GM21515 (cell line): Measurements from ENCODE around the gene ARID3B.
A peak's percentile ranks its signal among the peaks of the same experiment; 100 is the strongest.
"Not testable (repeated sequence)": the region's sequence is repeated elsewhere in the genome, so short reads cannot be mapped to it uniquely, and the experiment has no call there.

Experiments used
- ATAC-seq: cut with Tn5 transposase; IDR thresholded peaks from one replicate; pipeline ENCODE4 v1.9.1; 2021; ENCODE audit not compliant: unreplicated experiment

ARID3B gene

DNA sequence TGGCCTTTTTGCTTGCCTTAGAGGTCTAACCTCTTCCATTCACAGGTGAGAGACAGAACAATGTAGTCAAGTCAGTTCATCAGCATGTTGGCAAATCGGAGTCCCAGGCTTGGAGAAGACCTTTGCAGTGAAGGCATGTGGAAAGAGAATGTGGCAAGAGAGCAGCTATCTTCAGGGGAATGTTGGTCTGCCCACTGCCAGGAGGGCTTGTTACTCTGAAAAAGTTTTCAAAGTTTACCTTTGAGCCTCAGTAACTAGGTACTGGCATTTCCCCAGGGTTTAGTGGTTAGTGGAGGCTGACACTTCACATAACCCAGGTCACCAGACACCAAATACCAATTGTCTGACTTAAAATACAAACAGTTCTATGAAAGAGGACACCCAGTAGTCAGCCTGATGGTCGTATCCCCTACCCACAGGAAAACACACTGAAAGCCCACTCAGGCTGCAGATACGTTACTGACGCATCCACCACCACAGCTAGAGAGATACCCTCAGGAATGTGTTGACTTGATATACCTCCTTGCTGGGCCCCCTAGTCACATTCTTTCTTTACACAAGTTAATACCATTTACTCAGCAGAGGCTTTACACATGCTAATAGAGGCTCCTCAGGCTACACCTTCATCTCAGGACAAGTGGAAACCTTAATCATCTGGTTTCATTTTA, 9.7 kb upstream of the ARID3B start:
- no peak for ATAC-seq

DNA sequence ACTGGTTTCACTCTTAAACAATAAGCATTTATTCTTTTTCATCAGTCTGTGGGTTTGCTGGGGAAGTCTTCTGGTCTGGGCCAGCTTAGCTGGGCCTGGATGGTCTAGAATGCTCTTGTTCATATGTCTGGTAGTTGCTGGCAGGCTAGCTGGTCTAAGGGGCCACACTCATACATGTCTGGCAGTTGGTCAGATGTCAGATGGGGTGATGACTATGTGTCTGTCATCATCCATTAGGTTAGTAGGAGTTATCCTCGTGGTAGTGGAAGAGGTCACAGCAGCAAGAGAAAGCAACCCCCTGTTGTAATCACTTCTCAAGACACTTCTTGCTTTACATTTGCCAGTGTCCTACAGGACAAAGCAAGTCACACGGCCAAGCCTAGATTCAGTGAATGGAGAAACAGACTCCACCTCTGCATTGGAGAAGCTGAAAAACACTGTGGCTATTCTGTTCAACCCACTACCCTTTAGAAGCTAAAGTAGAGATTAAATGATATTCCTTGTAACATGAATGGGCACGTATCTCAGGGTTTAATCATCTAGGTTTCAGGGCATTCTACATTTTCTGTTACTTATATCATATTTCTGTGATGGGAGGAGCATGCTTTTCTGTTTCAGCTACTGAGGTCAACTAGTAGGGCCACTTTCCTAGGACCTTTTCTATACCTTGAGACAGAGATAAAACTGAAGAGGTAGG, 5.5 kb upstream of the ARID3B start:
- no peak for ATAC-seq

DNA sequence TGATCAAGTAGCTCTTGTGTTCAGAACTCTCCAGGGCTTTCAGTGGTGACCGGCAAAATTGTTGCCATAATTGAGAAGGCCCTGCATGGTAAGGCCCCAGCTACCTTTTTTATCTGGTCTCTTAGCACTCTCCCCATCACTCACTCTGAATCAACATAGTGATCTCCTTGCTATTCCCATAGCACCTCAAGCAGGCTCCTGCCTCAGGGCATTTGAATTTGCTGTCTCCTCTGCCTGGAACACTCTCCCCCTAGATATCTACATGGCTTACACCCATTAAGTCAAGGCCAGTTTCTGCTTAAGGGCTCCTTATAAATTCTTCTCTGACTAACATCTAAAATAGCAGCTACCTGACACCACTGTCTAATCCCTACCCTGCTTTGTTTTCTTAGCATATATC, 3.3 kb upstream of the ARID3B start:
- no peak for ATAC-seq

DNA sequence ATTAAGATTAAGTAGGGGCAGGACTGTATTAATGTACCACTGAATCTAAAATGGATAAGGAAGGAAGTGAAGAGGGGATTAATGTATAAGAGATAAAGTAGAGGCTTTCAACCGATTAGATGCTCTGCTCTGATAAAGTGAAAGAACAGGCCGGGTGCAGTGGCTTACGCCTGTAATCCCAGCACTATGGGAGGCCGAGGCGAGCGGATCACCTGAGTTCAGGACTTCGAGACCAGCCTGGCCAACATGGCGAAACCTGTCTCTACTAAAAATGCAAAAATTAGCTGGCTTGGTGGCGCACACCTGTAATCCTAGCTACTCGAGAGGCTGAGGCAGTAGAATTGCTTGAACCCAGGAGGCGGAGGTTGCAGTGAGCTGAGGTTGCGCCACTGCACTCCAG, 1.5 kb upstream of the ARID3B start:
- ATAC-seq, result not testable (repeated sequence)

DNA sequence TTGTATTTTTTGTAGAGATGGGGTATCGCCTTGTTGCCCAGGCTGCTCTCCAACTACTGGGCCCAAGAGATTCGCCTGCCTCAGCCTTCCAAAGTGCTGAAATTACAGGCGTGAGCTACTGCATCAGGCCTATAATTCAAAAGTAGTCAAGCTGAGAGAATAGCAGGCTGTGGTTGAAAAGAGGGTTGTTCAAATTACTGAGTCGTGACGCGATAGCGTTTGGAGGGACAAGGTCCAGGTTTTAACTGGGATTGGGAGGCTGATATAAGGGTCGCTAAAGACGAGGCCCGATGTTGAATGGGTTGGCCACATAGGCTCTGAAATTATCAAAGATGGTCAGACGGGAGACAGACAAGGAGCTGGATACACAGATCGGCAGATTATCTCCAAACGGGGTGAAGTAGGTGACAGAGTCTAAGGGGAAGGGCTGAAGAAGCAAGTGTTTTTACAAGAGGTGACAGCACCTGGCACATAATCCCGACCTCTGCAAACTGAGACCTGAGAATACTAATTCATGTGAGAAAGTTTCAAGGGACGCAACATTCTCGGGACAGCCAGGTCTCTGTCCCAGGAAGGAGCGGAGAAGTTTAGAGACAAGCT, 759 bp upstream of the ARID3B start:
- peak; percentile 3 for ATAC-seq

DNA sequence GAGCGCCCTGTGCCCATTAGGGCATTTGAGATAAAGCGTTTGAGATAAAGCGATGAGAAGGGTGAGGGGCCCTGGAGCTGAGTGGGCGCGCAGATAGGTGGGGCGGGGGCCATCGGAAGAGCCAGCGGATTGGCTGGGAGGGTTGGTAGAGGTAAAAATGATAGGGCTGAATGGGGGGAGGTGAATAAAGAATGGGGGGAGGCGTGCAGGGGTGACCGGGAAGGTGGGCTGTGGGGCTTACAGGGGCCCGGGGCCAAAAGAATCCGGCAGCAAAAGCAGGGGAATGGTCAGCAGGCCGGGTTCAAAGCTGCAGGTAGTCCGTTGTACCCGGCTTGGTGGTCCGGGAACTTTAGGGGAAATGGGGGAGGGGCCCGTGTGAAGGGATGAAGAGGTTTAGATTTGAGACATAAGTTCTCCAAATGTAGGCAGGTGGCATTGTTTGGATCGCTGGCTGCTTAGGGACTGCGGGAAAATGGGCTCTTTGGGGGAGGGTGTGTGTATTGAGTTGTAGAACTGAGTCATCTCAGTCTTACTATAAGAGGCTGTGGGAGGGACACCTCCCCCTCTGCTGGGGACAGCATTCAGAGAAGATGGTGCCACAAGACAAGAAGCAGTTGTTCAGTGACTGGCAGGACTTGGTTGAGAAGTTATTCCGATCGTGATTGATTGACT, 610 bp downstream of the ARID3B start:
- ATAC-seq, result no peak

DNA sequence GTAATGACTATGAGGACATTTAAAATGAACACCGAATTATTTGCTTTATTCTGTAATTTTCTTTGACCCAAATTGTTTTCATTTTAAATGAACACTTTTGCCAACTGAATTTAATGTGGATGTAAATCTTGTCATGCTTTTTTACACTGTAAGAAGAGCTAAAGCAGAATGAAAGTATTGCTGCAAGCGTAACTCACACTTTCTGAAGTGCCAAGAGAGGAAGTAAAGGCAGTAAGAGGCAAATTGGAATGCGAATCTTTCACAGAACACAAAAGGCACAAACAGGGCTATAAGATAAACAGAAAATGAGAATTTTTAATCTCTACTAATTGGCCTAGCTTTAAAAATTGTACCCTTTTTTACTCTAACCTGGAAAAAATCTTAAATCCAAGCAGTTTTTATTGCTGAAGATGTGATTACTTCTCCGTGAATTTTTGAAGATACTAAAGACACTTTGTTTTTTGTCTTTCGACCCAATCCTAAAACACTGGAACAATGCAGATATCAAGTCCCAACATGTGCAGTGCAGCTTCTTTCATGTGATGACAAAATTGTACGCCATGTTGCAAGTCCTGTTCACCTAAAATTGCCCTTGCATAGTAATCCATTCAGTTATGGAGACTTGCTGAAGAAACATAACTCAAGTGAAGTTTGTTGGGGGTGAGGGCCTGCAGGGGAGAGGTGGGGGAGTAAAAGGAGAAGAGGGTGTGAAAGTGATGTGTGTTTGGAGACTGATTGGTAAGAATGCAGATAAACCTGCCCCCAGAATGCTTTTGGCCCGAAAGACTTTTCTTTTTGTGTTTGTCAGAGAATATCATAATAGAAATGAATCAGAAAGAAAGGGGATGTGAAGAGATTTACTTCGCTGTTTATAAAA, 1.4 kb downstream of the ARID3B start:
- ATAC-seq, result no peak

DNA sequence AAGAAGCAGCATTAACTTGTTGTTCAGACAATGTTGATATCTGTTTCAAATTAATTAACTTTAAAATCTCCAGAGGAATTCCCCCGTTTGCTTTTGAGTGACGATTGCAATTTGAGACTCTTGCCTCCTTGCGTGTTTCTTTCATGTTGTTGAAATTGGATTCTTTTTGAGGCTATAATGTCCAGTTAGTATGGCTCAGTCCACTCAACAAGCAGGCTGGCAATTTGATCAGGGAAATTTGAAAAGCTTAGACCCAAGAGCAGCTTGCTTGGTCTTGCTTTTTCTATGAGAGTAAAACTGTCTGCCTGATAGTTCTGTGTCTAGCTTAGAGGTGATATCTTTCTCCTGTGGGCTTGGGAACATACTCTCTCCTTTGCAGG, 2.0 kb downstream of the ARID3B start:
- no peak for ATAC-seq

DNA sequence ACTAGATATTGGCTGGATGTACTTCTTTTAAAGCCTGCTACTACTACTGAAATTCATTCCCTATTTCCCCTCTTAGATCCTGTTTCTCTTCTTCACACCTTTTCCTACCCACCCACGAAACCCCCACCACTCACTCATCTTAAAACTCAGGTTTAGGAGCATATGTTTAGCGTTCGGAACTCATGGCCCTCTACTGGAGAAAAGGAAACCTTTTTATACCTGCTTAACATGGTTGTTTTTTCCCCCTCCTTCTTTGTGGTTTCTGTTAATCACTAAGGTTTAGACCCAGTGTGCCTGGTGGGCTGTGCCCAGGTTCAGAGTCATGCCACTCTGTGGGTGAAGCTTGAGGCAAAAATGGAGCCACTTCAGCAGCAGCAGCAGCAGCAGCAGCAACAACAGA, 2.6 kb downstream of the ARID3B start:
- ATAC-seq, result no peak

DNA sequence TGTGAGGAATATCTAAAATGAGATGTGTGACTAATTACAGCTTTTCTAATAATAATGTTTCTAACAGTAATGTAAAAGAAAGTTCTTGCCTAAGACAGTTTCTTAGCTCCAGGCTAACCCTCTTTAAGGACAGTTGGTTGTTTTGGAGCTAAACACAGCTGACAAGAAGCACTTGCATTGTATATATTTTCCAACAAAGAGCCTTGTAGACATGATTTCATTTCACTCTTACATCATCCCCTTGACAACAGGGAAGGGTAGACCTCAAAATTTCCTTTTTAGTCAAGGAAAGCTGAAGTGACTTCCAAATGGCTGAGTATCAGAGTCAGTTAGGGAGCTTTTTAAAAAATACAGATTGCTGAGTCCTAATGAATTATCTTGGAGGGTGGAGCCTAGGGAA, 4.1 kb downstream of the ARID3B start:
- no peak for ATAC-seq

DNA sequence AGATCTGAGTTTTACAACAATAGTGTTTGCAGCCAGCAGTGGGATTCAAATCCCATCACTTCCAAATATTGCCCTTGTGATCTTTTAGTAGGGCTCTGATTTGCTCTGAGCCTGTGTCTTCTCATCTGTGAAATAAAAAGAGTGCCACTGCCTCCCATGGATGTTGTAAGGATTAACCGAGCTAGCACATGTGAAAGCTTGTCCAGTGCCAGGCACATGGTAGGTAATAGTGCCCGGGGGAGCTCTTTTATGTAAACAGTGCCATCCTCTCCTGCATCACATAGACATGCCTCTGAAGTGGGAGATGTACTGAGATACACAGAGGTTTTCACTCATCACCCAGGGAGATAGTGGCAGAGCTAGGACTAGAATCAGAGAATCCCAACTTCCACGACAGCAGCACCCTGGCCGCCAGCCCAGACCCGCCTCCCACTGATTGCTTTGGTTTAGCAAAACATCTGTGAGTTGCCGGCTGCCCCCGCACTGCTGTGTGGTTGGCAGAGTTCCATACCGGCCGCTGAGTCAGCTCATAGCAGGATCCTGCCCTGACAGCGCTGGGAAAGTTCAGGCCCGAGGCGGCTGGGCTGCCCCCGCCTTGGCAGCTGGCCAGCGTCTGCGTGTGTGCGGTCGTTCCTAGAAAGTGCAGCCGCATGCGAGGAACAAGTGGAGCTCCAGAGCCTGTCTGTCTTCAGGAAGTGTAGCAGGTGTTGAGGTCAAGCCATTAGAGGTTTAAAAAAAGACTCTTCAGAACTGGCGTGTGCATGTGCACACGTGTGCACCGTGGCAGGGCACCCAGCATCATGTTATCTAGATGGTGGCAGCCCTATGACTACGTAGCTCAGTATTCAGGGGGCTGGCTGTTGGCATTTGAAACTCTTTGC, 5.0 kb downstream of the ARID3B start:
- peak; percentile 38 for ATAC-seq

DNA sequence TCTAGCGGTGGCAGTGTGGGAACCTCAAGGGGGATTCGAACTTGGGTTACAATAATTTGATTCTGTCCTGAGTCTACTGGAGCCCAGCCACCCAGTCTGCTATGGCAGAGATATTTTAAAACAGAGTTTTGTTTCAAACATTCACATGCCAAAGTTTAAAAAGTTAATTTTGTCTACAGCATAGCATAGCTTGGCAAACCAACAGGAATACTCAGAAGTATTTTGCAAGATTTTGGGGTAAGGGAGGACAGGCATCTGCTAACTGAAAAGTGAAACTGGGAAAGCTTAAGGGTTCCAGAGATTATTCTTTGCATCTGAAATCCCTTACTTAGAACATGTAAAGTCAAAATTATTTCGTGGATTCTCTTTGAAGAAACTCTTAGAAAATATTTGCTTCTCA, 6.6 kb downstream of the ARID3B start:
- no peak for ATAC-seq

DNA sequence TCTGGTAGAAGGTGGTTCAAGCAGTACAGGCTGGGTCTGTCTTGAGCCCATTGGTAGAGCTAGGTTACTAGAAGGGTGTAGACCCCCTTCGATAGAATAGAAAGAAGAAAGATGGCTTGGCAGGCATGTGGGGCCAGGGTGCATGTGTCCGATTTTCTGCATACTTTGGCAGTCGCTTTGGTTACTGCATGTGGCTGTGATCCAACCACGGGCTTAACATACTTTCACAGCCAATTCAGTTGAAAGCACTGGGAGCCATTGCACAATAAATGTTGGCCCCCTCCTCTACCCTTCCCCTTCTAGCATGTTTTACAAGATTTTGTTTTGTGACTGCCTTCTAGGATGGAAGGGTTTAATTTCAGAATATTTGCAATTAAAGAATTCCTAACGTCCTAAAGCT, 7.2 kb downstream of the ARID3B start:
- no peak for ATAC-seq

DNA sequence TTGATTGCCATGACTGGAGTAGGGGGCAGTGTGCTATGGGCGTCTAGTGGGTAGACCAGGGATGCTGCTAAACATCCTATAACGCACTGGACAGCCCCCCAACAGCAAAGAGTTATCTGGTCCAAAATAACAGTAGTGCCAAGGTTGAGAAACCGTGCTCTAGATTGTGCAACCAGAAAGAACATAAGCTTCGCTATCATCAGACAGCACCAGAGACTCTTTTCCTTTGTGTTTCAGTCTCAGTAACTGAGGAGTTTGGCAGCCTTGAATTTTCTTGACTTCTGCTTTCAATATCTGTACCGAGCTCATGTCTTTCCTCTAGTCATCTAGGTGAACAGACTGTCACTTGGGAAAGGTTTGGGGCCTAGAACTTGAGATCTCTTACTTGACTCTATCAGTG, 8.8 kb downstream of the ARID3B start:
- no peak for ATAC-seq

DNA sequence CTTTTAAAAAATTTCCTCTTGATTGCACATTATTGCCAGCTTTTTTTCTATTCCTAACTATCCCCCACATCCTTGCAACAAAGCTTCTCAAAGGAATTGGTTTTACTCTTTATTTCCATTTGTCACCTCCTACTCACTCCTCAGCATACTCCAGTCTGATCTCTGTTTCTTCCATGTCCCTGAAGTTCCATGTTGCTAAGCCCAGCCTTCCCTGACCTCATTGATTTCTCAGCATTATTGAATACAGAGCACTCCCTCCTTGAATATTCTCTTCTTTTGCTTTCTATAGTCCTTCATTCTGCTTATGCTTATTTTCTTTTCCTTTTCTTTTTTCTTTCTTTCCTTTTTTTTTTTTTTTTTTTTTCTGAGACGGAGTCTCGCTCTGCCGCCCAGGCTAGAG, 10.7 kb downstream of the ARID3B start:
- ATAC-seq, result no peak

DNA sequence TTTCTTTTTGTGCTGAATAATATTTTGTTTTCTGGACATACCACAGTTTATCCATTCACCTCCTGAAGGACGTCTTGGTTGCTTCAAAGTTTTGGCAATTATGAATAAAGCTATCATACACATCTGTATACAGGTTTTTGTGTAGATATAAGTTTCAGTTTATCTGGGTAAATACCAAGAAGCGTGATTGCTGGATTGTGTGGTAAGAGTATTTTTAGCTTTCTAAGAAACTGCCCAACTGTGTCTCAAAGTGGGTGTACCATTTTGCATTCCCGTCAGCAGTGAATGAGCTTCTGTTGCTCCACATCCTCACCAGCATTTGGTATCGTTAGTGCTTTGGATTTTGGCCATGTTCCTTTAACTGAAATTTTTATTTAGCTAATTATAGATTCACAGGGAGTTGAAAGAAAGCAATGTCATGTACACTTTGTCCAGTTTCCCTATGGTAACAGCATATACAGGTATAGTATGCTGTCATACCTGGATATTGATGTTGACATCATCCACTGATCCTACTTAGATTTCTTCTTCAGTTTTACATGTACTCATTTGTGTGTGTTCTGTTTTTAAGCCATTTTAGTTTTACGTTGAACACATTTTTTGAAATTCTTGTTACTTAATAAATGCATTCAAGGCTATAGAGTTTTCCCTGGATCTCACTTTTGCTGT, 11.9 kb downstream of the ARID3B start:
- no peak for ATAC-seq

DNA sequence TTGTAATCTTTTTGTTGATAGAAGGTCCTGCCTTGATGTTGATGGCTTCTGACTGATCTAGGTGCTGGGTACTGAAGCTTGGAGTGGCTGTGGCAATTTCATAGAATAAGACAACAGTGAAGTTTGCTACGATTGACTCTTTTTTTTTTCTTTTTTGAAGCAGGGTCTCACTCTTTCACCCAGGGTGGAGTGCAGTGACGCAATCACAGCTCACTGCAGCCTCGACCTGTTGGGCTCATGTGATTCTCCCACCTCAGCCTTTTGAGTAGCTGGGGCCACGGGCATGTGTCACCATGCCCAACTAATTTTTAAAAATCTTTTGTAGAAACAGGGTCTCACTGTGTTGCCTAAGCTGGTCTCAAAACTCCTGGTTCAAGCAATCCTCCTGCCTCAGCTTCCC, 14.2 kb downstream of the ARID3B start:
- ATAC-seq, result no peak

DNA sequence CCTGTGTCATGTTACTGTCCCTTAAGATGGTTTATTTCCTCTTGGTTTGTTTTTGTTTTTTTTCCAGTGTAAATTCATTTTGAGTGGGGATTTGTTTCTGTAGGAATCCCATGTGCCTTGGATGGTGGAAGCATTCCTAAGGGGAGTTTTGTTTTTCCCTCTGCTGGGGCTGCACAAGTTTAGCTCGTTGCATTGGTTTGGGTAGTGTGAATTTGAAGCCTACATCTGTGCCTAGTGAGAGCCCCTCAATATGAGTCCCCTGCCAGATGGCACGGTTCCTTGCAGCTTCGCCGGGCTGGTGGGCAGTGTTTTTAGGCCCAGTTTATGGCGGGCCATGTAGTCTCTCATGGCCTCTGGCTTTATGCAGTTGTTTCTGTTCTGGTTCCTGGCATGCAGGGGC, 17.7 kb downstream of the ARID3B start:
- no peak for ATAC-seq

DNA sequence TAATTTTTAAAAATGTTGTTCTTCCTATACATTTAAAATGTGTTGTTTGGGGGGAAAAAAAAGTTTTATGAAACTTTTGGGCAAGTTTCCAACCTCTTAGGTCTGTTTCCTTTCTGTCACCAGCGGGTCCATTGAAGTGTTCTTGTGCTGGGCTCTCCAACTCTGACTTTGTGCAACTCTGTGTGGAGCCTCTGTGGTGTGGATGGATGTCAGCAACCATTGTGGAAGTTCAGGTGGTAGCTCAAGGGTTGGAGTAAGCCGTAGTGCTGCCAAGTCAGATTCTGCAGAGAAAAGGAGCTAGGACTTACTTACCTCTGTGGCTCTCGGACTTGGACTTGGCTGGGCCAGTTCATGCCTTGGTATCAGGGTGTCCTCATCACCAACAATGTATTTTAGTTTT, 22.4 kb downstream of the ARID3B start:
- ATAC-seq, result no peak

DNA sequence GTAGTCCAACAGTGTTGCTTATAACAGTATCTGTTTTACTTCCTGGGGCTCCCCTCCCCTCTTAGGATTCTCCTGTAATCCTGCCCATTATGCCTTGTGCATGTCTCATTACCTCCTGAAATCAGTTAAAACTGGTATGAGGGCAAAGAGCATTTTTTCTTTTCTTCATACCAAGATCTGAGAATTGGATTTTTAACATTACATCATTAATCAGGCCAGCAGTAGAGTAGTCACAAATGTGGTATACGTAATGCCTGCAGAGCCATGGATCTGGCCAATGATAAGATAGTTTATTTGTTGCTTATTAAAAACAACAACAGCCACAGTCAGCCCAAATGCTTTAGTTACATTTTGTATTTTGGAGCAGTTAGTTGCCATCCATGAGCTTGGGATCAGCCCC, 23.2 kb downstream of the ARID3B start:
- no peak for ATAC-seq
